ENCODE data around the gene ZNF454. TPM values are rescaled to one million over a fixed set of nuclear protein-coding genes. Genes with fewer than 3 reads are reported as not detected.

Gene ZNF454
- total RNA-seq, 2 donors from 2014 or later: 1.4 TPM

DNA sequence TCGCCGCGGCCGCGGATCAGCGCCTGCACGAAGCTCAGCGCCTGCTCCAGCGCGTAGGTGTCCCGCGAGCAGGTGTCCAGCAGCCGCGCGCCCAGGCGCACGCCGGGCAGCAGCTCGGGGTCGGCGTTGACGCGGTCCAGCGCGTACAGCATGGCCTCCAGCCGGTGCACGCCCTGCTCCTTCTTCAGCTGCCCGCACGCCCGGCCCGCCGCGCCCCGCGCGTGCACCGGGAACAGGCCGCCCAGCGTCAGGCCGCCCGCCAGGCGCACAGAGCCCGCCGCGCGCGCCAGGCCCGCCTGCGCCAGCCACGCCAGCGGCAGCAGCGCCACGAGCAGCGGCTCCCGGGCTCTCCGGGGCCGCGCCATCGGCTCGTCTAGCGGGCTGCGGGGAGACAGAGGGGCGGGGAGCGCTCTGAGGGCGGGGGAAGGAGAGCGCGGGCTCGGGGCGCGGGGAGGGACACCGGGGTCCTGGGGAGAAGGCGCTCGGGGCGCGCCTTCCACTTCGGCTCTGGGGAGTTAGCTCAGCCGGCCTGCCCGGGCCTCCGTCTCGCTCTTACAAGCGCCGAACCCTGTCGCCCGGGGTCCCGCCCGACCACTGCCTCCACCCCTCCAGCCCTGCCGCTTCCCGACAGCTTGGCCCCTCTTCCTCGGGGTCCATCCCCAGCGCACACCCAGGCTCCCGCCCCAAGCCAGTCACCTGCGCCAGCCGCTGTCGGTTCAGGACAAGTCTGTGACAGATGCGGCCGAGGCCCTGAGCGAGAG is 53.8 kb downstream of the ZNF454 start, which contains the start of gene GRM6:
GRM6 (minus strand) TSS at position 741 of the 761 bp plus-strand sequence; CDS start at position 365, 376 bp downstream.
- TF ChIP-seq, protein P1, sequence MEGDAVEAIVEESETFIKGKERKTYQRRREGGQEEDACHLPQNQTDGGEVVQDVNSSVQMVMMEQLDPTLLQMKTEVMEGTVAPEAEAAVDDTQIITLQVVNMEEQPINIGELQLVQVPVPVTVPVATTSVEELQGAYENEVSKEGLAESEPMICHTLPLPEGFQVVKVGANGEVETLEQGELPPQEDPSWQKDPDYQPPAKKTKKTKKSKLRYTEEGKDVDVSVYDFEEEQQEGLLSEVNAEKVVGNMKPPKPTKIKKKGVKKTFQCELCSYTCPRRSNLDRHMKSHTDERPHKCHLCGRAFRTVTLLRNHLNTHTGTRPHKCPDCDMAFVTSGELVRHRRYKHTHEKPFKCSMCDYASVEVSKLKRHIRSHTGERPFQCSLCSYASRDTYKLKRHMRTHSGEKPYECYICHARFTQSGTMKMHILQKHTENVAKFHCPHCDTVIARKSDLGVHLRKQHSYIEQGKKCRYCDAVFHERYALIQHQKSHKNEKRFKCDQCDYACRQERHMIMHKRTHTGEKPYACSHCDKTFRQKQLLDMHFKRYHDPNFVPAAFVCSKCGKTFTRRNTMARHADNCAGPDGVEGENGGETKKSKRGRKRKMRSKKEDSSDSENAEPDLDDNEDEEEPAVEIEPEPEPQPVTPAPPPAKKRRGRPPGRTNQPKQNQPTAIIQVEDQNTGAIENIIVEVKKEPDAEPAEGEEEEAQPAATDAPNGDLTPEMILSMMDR (IDR thresholded peaks at IDR 0.05): no peak
- no peak within 1 kb of the TSS for H3K27ac ChIP-seq
- no peak for DNase-seq
- H3K9ac ChIP-seq (ENCODE audit: low read depth in 2 of 2, low read length in 2 of 2): no peak within 1 kb of the TSS
- H3K9me3 ChIP-seq: no peaks in the 10 kb centered on the region
- H3K36me3 ChIP-seq: no peaks in the 10 kb centered on the region
- intact Hi-C loops (cut with DNase I): no loop called here
- H3K4me1 ChIP-seq: no peaks in the 10 kb centered on the region
- H3K27me3 ChIP-seq: no peaks in the 10 kb centered on the region
- H3K4me3 ChIP-seq: no peak within 1 kb of the TSS

DNA sequence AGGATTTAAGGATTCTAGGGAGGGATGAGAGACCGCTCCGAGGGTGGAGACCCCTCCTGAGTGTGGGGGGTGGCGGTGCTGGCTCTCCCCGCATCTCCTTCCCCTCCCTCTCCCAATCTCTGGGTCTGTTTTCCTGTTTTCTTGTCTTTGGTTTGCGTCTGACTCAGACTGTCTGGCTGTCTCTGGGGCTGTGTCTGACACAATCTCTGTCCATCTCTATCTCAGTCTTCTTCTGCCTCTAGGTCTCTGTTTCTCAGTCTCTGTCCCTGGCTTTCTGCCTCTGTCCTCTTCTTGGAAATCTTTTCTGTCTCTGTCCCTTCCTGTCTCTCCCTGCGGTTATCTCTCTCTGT is 54.3 kb downstream of the ZNF454 start:
- Histone ChIP-seq H3K27me3 (no peaks in the 10 kb centered on the region), H3K9me3 (no peaks in the 10 kb centered on the region), H3K36me3 (no peaks in the 10 kb centered on the region), H3K27ac (no peak overlapping the region), H3K9ac (ENCODE audit: low read depth in 2 of 2, low read length in 2 of 2) (no peak overlapping the region), H3K4me1 (no peaks in the 10 kb centered on the region), H3K4me3 (no peak overlapping the region)
- no peak for DNase-seq
- intact Hi-C loops (cut with DNase I): no loop called here
- TF ChIP-seq, protein P1 (IDR thresholded peaks at IDR 0.05): no peak

DNA sequence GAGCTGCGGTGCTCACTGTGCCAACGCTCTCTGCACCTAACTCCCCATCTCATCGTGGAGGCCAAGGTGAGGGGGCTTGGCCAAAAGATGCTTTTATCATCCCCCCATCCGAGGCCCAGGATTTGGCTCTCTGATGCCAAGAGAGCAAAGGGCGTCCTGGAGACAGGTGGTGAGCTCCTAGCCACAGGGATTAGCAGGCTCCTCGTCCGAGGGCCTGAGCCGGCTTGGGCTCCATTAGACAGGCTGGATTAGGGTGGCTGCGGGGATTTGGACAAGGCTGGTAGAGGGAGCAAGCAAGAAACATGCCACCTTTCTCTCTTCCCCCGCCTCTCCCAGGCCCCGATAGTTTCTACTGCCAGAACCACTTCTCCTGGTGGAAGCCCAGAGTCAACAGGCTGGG is 55.2 kb downstream of the ZNF454 start:
- no peak overlapping the region for H3K27ac ChIP-seq
- H3K4me1 ChIP-seq: no peaks in the 10 kb centered on the region
- no peak overlapping the region for H3K9ac ChIP-seq (ENCODE audit: low read depth in 2 of 2, low read length in 2 of 2)
- H3K36me3 ChIP-seq: no peaks in the 10 kb centered on the region
- no peak overlapping the region for H3K4me3 ChIP-seq
- intact Hi-C loops (cut with DNase I): no loop called here
- H3K27me3 ChIP-seq: no peaks in the 10 kb centered on the region
- DNase-seq: no peak
- H3K9me3 ChIP-seq: no peaks in the 10 kb centered on the region
- TF ChIP-seq, protein P1 (IDR thresholded peaks at IDR 0.05): no peak

DNA sequence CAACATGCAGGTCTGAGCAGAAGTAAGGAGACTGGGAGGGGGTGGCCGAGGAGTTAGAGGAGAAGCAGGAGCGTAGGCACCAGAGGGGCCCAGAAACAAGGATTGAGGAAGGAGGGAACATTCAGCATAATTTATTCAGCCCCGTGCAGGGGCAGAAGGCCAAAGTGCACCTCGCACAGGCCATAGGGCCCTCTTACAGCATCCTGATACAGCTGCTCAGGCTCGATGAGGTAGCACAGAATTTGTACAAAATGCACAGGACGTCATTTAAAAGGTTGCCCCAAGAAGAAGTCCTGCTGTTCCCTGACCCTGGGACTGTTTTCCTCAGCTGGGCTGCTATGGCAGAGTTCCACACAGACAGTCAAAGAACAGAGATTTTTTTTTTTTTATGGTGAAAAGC is 56.2 kb downstream of the ZNF454 start:
- Histone ChIP-seq H3K4me1 (no peaks in the 10 kb centered on the region), H3K36me3 (no peaks in the 10 kb centered on the region), H3K27me3 (no peaks in the 10 kb centered on the region), H3K27ac (no peak overlapping the region), H3K4me3 (no peak overlapping the region), H3K9ac (ENCODE audit: low read depth in 2 of 2, low read length in 2 of 2) (no peak overlapping the region), H3K9me3 (no peaks in the 10 kb centered on the region)
- DNase-seq: no peak
- TF ChIP-seq, protein P1 (IDR thresholded peaks at IDR 0.05): no peak
- intact Hi-C loops (cut with DNase I): no loop called here

DNA sequence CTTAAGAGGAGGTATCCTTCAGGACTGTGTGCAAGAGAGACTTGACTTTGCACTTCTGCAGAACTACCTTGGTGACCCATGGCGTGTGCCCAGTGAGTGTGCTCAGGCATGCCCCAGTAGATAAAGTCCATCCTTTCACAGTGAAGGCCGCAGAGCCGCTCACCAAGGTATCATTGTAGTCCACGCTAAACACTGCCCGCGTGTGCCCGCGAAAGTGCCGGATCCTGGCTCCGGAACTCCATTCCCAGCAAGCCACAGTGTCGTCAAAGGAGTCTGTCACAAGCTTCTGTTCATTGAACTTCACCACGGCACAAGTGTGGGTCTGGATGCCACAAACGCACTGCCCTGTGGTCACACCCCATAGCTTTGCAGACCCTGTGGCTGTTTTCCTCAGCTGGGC is 57.4 kb downstream of the ZNF454 start:
- H3K9me3 ChIP-seq: no peaks in the 10 kb centered on the region
- H3K27me3 ChIP-seq: no peaks in the 10 kb centered on the region
- intact Hi-C loops (cut with DNase I): no loop called here
- no peak overlapping the region for H3K9ac ChIP-seq (ENCODE audit: low read depth in 2 of 2, low read length in 2 of 2)
- H3K27ac ChIP-seq: no peak overlapping the region
- no peak for DNase-seq
- H3K36me3 ChIP-seq: no peaks in the 10 kb centered on the region
- no peaks in the 10 kb centered on the region for H3K4me1 ChIP-seq
- TF ChIP-seq, protein P1 (IDR thresholded peaks at IDR 0.05): no peak
- H3K4me3 ChIP-seq: no peak overlapping the region

Measured in colonic mucosa (tissue), 4 donors.